Fibroblast of lung (primary cell): ENCODE results near the gene SLC39A10. TPM values are rescaled to one million over a fixed set of nuclear protein-coding genes. Genes with fewer than 3 reads are reported as not detected.

Source experiments
- DNase-seq, 2 donors: peaks; one replicate each; pipeline versions ENCODE4 v3.0.0 to v3.0.0-alpha.2; 2010; ENCODE audit warnings: low read depth in 2 of 2
- H2AFZ ChIP-seq: 2 replicates; pipeline ENCODE4 v1.5.1; 2012; ENCODE audit warnings: low read length, control low read depth, inconsistent platforms
- H3K27ac ChIP-seq: 2 replicates; pipeline ENCODE4 v1.5.1; 2011; ENCODE audit warnings: low read length, control low read depth; ENCODE audit not compliant: insufficient read depth
- H3K27me3 ChIP-seq: 2 replicates; pipeline ENCODE4 v1.5.1; 2011; ENCODE audit warnings: mild to moderate bottlenecking, low read length; ENCODE audit not compliant: control insufficient read depth, insufficient read depth
- H3K36me3 ChIP-seq: 2 replicates; pipeline ENCODE4 v1.5.1; 2011; ENCODE audit warnings: low read length; ENCODE audit not compliant: control insufficient read depth, insufficient read depth
- H3K4me1 ChIP-seq: 2 replicates; pipeline ENCODE4 v1.5.1; 2011; ENCODE audit warnings: low read length; ENCODE audit not compliant: control insufficient read depth, insufficient read depth; ENCODE audit errors: extremely low read depth
- H3K4me2 ChIP-seq: 2 replicates; pipeline ENCODE4 v1.5.1; 2011; ENCODE audit warnings: low read length, control low read depth; ENCODE audit not compliant: insufficient read depth; ENCODE audit errors: extremely low read depth
- H3K4me3 ChIP-seq, 4 experiments: fragments of 200-600 bp in 1 of 4; sonication (generic) in 1 of 4; replicated peaks in 1 of 4; 2 replicates each; pipeline ENCODE4 v1.5.1; 2011 to 2016; ENCODE audit warnings: low read length in 4 of 4, low read depth in 3 of 4, mild to moderate bottlenecking in 3 of 4, control low read depth in 2 of 4, inconsistent platforms in 1 of 4, mixed read lengths in 1 of 4; ENCODE audit not compliant: insufficient read depth in 1 of 4; ENCODE audit errors: control extremely low read depth in 1 of 4
- H3K79me2 ChIP-seq: 2 replicates; pipeline ENCODE4 v1.5.1; 2012; ENCODE audit warnings: mild to moderate bottlenecking, low read length, inconsistent platforms; ENCODE audit not compliant: control insufficient read depth, insufficient read depth
- H3K9ac ChIP-seq: 2 replicates; pipeline ENCODE4 v1.5.1; 2011; ENCODE audit warnings: mild to moderate bottlenecking, low read length, control low read depth; ENCODE audit not compliant: insufficient read depth
- H3K9me3 ChIP-seq: 2 replicates; pipeline ENCODE4 v1.5.1; 2012; ENCODE audit warnings: low read depth, low read length; ENCODE audit not compliant: control insufficient read depth, insufficient read depth
- H4K20me1 ChIP-seq: 2 replicates; pipeline ENCODE4 v1.5.1; 2011; ENCODE audit warnings: low read length; ENCODE audit not compliant: control insufficient read depth, insufficient read depth; ENCODE audit errors: extremely low read depth
- CTCF ChIP-seq, 2 donors: IDR thresholded peaks in 1 of 2; conservative IDR thresholded peaks in 1 of 2; 1 replicate in 1 of 2; 2 replicates in 1 of 2; pipeline ENCODE4 v1.5.1; 2011 to 2012; ENCODE audit warnings: low read length in 2 of 2, control low read depth in 1 of 2, inconsistent platforms in 1 of 2, low read depth in 1 of 2, mild to moderate bottlenecking in 1 of 2
- EZH2 ChIP-seq: IDR thresholded peaks from 2 replicates; pipeline ENCODE4 v1.5.1; 2012; ENCODE audit warnings: low read length, control low read depth, mild to moderate bottlenecking; ENCODE audit errors: missing control alignments
- polyA plus RNA-seq, 2 donors: library from polyadenylated mRNA; depleted of rRNA in 1 of 2; stranded (reverse) in 1 of 2; unstranded in 1 of 2; fragments of >200 nt; gene quantifications; 2 replicates each; pipeline ENCODE4 v1.2.1, GENCODE V29; 2011 to 2012; ENCODE audit warnings: missing spikeins in 1 of 2
- total RNA-seq: library from RNA; depleted of rRNA; stranded (reverse); fragments of >200 nt; gene quantifications from 2 replicates; pipeline ENCODE4 v1.2.1, GENCODE V29; 2014

The SLC39A10 gene
- total and polyA plus RNA-seq, 2 donors (not counting 1 experiment from before 2014, with no cell fraction given), result 36.9 to 77.0 TPM

DNA sequence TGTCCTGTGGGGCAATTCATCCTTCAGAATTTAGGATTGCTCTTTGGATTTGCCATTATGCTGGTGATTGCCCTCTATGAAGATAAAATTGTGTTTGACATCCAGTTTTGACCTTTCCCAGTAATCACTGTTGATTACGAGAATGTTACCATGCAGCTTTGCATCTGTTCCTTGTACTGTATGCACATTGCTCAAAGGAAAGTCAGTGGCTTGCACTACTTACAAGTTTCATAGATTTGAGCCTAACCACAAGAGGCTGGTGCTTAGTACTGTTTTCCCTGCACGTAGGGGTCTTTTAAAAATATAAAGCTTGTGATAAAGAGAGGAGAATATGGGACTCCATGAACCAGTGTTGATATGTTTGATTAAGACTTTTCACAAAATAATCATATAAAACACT, 77.9 kb downstream of the SLC39A10 start:
- Histone ChIP-seq H4K20me1 (no peaks in the 10 kb centered on the region), H3K27ac (no peak overlapping the region), H3K4me1 (no peaks in the 10 kb centered on the region), H3K27me3 (no peaks in the 10 kb centered on the region), H3K79me2 (no peaks in the 10 kb centered on the region), H3K4me3 (no peak overlapping the region), H3K4me2 (no peak overlapping the region), H3K9ac (no peak overlapping the region), H3K9me3 (no peaks in the 10 kb centered on the region), H3K36me3 (peaks cover 2% of the 10 kb centered on the region), H2AFZ (no peak overlapping the region)
- TF ChIP-seq EZH2, result no peak
- TF ChIP-seq CTCF (conservative IDR thresholded peaks at IDR 0.05 in 1 of 2, IDR thresholded peaks at IDR 0.05 in 1 of 2; ENCODE audit: low read depth in 1 of 2, low read length in 2 of 2), result no peak
- no peak for DNase-seq

- Histone ChIP-seq H2AFZ (no peak overlapping the region), H3K9me3 (no peaks in the 10 kb centered on the region), H3K27me3 (no peaks in the 10 kb centered on the region), H3K36me3 (peaks cover 2% of the 10 kb centered on the region), H3K9ac (no peak overlapping the region), H3K4me3 (no peak overlapping the region), H3K4me2 (no peak overlapping the region), H4K20me1 (no peaks in the 10 kb centered on the region), H3K27ac (no peak overlapping the region), H3K4me1 (no peaks in the 10 kb centered on the region), H3K79me2 (no peaks in the 10 kb centered on the region)
- no peak for TF ChIP-seq EZH2
- no peak for TF ChIP-seq CTCF (conservative IDR thresholded peaks at IDR 0.05 in 1 of 2, IDR thresholded peaks at IDR 0.05 in 1 of 2; ENCODE audit: low read depth in 1 of 2, low read length in 2 of 2)
- no peak for DNase-seq
Observed at GRCh38 chr2:195735347-195735746, 78.3 kb downstream of the SLC39A10 start.

DNA sequence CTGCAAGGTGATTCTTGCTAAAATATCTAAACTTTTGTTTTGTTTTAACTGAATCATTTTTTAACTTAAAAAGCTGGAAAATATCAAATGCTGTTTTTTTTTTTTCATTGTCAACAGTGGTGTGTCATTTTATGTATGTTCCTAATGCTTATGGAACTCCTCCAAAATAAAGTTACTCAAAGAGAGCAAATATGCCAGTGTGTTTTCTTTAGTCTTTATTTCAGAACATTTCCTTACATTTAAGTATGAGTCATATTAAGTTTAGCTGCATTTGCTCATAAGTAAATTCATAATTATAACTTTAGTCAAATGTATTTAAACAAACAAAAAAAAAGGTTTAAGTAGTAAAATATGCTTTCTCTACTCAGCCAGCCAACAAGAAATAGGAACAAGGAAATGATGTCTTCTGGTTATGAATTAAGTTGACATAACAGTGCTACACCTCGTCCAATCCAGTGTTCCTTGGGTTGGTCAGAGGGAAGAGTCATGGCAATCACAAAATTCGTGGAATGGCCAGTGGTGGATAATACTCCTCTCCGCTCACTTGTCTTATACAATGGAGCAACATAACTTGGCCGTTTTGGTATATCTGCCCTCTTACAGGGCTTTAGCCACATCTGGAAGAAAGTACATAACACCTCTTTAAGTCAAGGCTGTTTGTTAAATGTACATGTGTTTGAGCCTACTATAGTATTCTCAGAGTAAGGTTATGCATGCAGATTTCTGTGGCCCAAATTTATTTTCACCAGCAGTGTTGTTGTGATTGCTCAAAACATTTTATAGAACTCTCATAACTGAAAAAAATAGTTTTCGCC, 80.7 kb downstream of the SLC39A10 start:
- peak; percentile 14 to 89 for DNase-seq
- Histone ChIP-seq H3K27ac (no peak overlapping the region), H3K4me2 (no peak overlapping the region)

More for the DNA sequence above, 80.7 kb downstream of the SLC39A10 start:
- Histone ChIP-seq H3K9ac (no peak overlapping the region), H3K79me2 (no peaks in the 10 kb centered on the region), H2AFZ (no peak overlapping the region), H3K4me3 (no peak overlapping the region), H3K36me3 (no peaks in the 10 kb centered on the region), H3K9me3 (no peaks in the 10 kb centered on the region), H4K20me1 (no peaks in the 10 kb centered on the region), H3K4me1 (no peaks in the 10 kb centered on the region), H3K27me3 (no peaks in the 10 kb centered on the region)
- TF ChIP-seq EZH2 (no peak), CTCF (conservative IDR thresholded peaks at IDR 0.05 in 1 of 2, IDR thresholded peaks at IDR 0.05 in 1 of 2; ENCODE audit: low read depth in 1 of 2, low read length in 2 of 2) (no peak)
